Psoas muscle (tissue), 8 donors: ENCODE measurements around the gene CRTAP. TPM values are rescaled to one million over a fixed set of nuclear protein-coding genes. Genes with fewer than 3 reads are reported as not detected.
"Not testable (repeated sequence)": the region's sequence is repeated elsewhere in the genome, so short reads cannot be mapped to it uniquely, and the experiment has no call there.

Experiments used
- ATAC-seq, 4 donors: fragments of 200-7000 bp; cut with Tn5 transposase; one replicate each; pipeline ENCODE4 v1.9.1; 2020; ENCODE audit warnings: moderate library complexity in 3 of 4, mild to moderate bottlenecking in 2 of 4
- DNase-seq, 2 donors: peaks; one replicate each; pipeline ENCODE4 v3.0.0-alpha.2; 2020
- H3K27ac ChIP-seq: fragments of 200-600 bp; one replicate; pipeline ENCODE4 v1.8.0; 2022
- H3K27me3 ChIP-seq, 3 donors: fragments of 200-600 bp in 1 of 3; one replicate each; pipeline versions ENCODE4 v1.6.1 to v1.8.0; 2013 to 2022; ENCODE audit warnings: low read length in 2 of 3, mild to moderate bottlenecking in 2 of 3, moderate library complexity in 1 of 3; ENCODE audit not compliant: insufficient read depth in 3 of 3
- H3K36me3 ChIP-seq, 2 donors: fragments of 200-600 bp in 1 of 2; one replicate each; pipeline versions ENCODE4 v1.6.1 to v1.8.0; 2013 to 2022; ENCODE audit warnings: low read depth in 1 of 2, mild to moderate bottlenecking in 1 of 2, moderate library complexity in 1 of 2; ENCODE audit not compliant: insufficient read depth in 1 of 2
- H3K4me1 ChIP-seq: fragments of 200-600 bp; one replicate; pipeline ENCODE4 v1.8.0; 2022
- H3K4me3 ChIP-seq: fragments of 200-600 bp; one replicate; pipeline ENCODE4 v1.8.0; 2022; ENCODE audit warnings: mild to moderate bottlenecking
- H3K9me3 ChIP-seq: fragments of 200-600 bp; one replicate; pipeline ENCODE4 v1.8.0; 2022
- CTCF ChIP-seq: fragments of 200-600 bp; IDR thresholded peaks from one replicate; pipeline ENCODE4 v1.8.0; 2022; ENCODE audit warnings: antibody characterized with exemption
- WGBS, 3 donors: extraction: QIAGEN DNeasy Blood & Tissue Kit; methylation state at CpG; one replicate each; pipeline versions ENCODE4 v1.1.6 to v1.1.7; 2013; 5-methylcytosine and 5-hydroxymethylcytosine counted together
- intact Hi-C, 2 donors: fragments of 100-400 bp; cut with DNase I; formaldehyde crosslinking; loops; one replicate each; pipeline versions ENCODE4 v1.11.0 to v1.14.2; 2022
- polyA plus RNA-seq, 3 donors: library from polyadenylated mRNA; stranded (reverse); fragments of 200-250 nt; gene quantifications; one replicate each; pipeline ENCODE4 v1.2.3, GENCODE V29; 2013
- total RNA-seq, 4 donors: library from RNA; stranded (reverse); fragmentation: NEBNext Ultra II Directional in 2 of 4; extraction: Animal tissue kit (Norgen Biotek cat#: 25700) in 2 of 4; gene quantifications; one replicate each; pipeline versions ENCODE4 v1.2.1 to v1.2.4, GENCODE V29; 2021 to 2023
- donor health status: healthy with polysubstance abuse.
- donor health status: DM: no; HTN: no; CAD: no; lungs with moderate emphysema.
- donor health status: Bipolar disorder and iron deficiency.
- donor health status: healthy.
- donor health status: DM: yes; HTN: yes; CAD: no.
- donor health status: DM: no; HTN: no; CAD: no.
- donor health status: DM: no; HTN: no; CAD: no.
- donor health status: DM: yes; HTN: yes; CAD: no.

CRTAP gene
- total and polyA plus RNA-seq, 7 donors, result 24.9 to 80.8 (median 56.3) TPM

GRCh38 chr3:33137691-33138090 is 23.9 kb downstream of the CRTAP start:
- no peak for ATAC-seq
- WGBS, 3 donors, result 76 to 93% (median 81%) methylated on average over 1 of the region's 1 CpG
- H3K4me1 ChIP-seq, result no peaks in the 10 kb centered on the region
- H3K27ac ChIP-seq, result no peak overlapping the region
- no peaks in the 10 kb centered on the region for H3K9me3 ChIP-seq
- TF ChIP-seq CTCF, result no peak
- H3K36me3 ChIP-seq, result peaks cover 7 to 87% of the 10 kb centered on the region in 2 donors
- H3K27me3 ChIP-seq, result no peaks in the 10 kb centered on the region
- H3K4me3 ChIP-seq, result no peak overlapping the region
- no peak for DNase-seq
- intact Hi-C loops, result loop anchor here in 1 of 2 donors (10.0 kb wide), 1 partner anchor 647 kb away; no protein-coding TSS in a partner anchor

- not testable (repeated sequence) for H3K4me3 ChIP-seq, H3K27ac ChIP-seq, H3K4me1 ChIP-seq, H3K9me3 ChIP-seq, H3K27me3 ChIP-seq, DNase-seq, ATAC-seq
- intact Hi-C loops, result loop anchor here in 1 of 2 donors (10.0 kb wide), 1 partner anchor 646 kb away; no protein-coding TSS in a partner anchor
- peaks cover 6 to 83% of the 10 kb centered on the region in 2 donors for H3K36me3 ChIP-seq
- 92 to 95% (median 94%) methylated on average over 7 to 8 of the region's 8 CpGs for WGBS, 3 donors
Observed at GRCh38 chr3:33139006-33139623, 25.3 kb downstream of the CRTAP start.

- ATAC-seq (no peak), DNase-seq (no peak)
- intact Hi-C loops, result loop anchor here in 1 of 2 donors (10.0 kb wide), 1 partner anchor 645 kb away; no protein-coding TSS in a partner anchor
- H3K9me3 ChIP-seq, result no peaks in the 10 kb centered on the region
- H3K36me3 ChIP-seq, result peaks cover 0 to 75% of the 10 kb centered on the region in 2 donors
- H3K4me1 ChIP-seq, result no peaks in the 10 kb centered on the region
- TF ChIP-seq CTCF, result no peak
- no peak overlapping the region for H3K27ac ChIP-seq
- 61 to 69% (median 61%) methylated on average over 2 of the region's 2 CpGs for WGBS, 3 donors
- no peak overlapping the region for H3K4me3 ChIP-seq
- H3K27me3 ChIP-seq, result no peaks in the 10 kb centered on the region
Observed at GRCh38 chr3:33139996-33140395, 26.2 kb downstream of the CRTAP start.

GRCh38 chr3:33141006-33141405 is 27.2 kb downstream of the CRTAP start:
- ATAC-seq, result no peak
- no peak overlapping the region for H3K4me3 ChIP-seq
- H3K9me3 ChIP-seq, result no peaks in the 10 kb centered on the region
- intact Hi-C loops, result no loop called here
- H3K36me3 ChIP-seq, result peaks cover 0 to 64% of the 10 kb centered on the region in 2 donors
- H3K4me1 ChIP-seq, result no peaks in the 10 kb centered on the region
- TF ChIP-seq CTCF, result no peak
- no peak overlapping the region for H3K27ac ChIP-seq
- H3K27me3 ChIP-seq, result no peaks in the 10 kb centered on the region
- 91 to 96% (median 94%) methylated on average over 3 of the region's 3 CpGs for WGBS, 3 donors
- no peak for DNase-seq

GRCh38 chr3:33144433-33144832 is 30.6 kb downstream of the CRTAP start:
- no peaks in the 10 kb centered on the region for H3K9me3 ChIP-seq
- no peak overlapping the region for H3K4me3 ChIP-seq
- H3K27me3 ChIP-seq, result no peaks in the 10 kb centered on the region
- no peak overlapping the region for H3K27ac ChIP-seq
- TF ChIP-seq CTCF, result no peak
- intact Hi-C loops, result no loop called here
- ATAC-seq (no peak), DNase-seq (no peak)
- WGBS, 3 donors, result 59 to 92% (median 73%) methylated on average over 1 of the region's 1 CpG
- peaks cover 7% of the 10 kb centered on the region for H3K4me1 ChIP-seq
- H3K36me3 ChIP-seq, result peaks cover 0 to 40% of the 10 kb centered on the region in 2 donors
